GM18526 (cell line): ENCODE data around the gene PDZK1IP1.

Experiments
- POLR2A ChIP-seq: IDR thresholded peaks from 3 replicates; pipeline ENCODE4 v1.6.1; 2011; ENCODE audit not compliant: insufficient read length; ENCODE audit errors: extremely low read depth

The PDZK1IP1 gene

GRCh38 chr1:47226839-47227215 is 37.0 kb upstream of the PDZK1IP1 start:
- no peak for TF ChIP-seq POLR2A

- no peak for TF ChIP-seq POLR2A
These were observed 36.4 kb upstream of the PDZK1IP1 start for GRCh38 chr1:47226121-47226838.

- no peak for TF ChIP-seq POLR2A
These were observed 35.7 kb upstream of the PDZK1IP1 start for GRCh38 chr1:47225430-47226100.

- TF ChIP-seq POLR2A = no peak
These were observed 35.0 kb upstream of the PDZK1IP1 start for GRCh38 chr1:47224676-47225399.

GRCh38 chr1:47223921-47224675 is 34.3 kb upstream of the PDZK1IP1 start:
- TF ChIP-seq POLR2A = no peak

GRCh38 chr1:47223174-47223920 is 33.5 kb upstream of the PDZK1IP1 start:
- no peak for TF ChIP-seq POLR2A

- TF ChIP-seq POLR2A = no peak
These were observed 32.6 kb upstream of the PDZK1IP1 start for GRCh38 chr1:47222476-47222875.

GRCh38 chr1:47219590-47220220 is 29.9 kb upstream of the PDZK1IP1 start:
- no peak for TF ChIP-seq POLR2A

- no peak for TF ChIP-seq POLR2A
These were observed 29.2 kb upstream of the PDZK1IP1 start for GRCh38 chr1:47219001-47219400.

- no peak for TF ChIP-seq POLR2A
These were observed 26.6 kb upstream of the PDZK1IP1 start for GRCh38 chr1:47216278-47217059.

- no peak for TF ChIP-seq POLR2A
These were observed 25.9 kb upstream of the PDZK1IP1 start for GRCh38 chr1:47215713-47216112.

GRCh38 chr1:47214549-47214948 is 24.7 kb upstream of the PDZK1IP1 start:
- no peak for TF ChIP-seq POLR2A

GRCh38 chr1:47213230-47213963 is 23.6 kb upstream of the PDZK1IP1 start:
- TF ChIP-seq POLR2A = no peak
